Measurements from ENCODE around the gene POLR1B. TPM values are rescaled to one million over a fixed set of nuclear protein-coding genes. Genes with fewer than 3 reads are reported as not detected.
"Not testable (repeated sequence)": the region's sequence is repeated elsewhere in the genome, so short reads cannot be mapped to it uniquely, and the experiment has no call there.

POLR1B gene
- total RNA-seq, 2 donors from 2014 or later: 9.4 to 16.0 TPM

- ATAC-seq (no peak), DNase-seq (no peak)
- intact Hi-C loops (cut with DNase I): no loop called here
Observed at GRCh38 chr2:112534826-112535225, 7.4 kb upstream of the POLR1B start.

- intact Hi-C loops (cut with DNase I); ATAC-seq; DNase-seq: not testable (repeated sequence)
Observed at GRCh38 chr2:112536665-112537064, 5.6 kb upstream of the POLR1B start.

GRCh38 chr2:112539306-112539705, 3.0 kb upstream of the POLR1B start:
- DNase-seq: no peak
- no peak for ATAC-seq
- intact Hi-C loops (cut with DNase I): no loop called here

GRCh38 chr2:112540906-112541305, 1.4 kb upstream of the POLR1B start:
- intact Hi-C loops (cut with DNase I): loop anchor here (5.0 to 10.0 kb wide), 2 partner anchors 56 to 59 kb away; partner anchors contain the start of gene TTL (in 2 of the 2)

GRCh38 chr2:112541315-112542122, 746 bp upstream of the POLR1B start:
- ATAC-seq: peak; percentile 84 to 91

More at GRCh38 chr2:112540906-112541305, 1.4 kb upstream of the POLR1B start:
- ATAC-seq (no peak), DNase-seq (no peak)

GRCh38 chr2:112542984-112543661, 858 bp downstream of the POLR1B start:
- DNase-seq (no peak), ATAC-seq (no peak)
- intact Hi-C loops (cut with DNase I): loop anchor here (5.0 to 10.0 kb wide), 2 partner anchors 58 to 61 kb away; partner anchors contain the start of gene TTL (in 2 of the 2)

More at GRCh38 chr2:112541315-112542122, 746 bp upstream of the POLR1B start:
- peak; percentile 75 for DNase-seq
- intact Hi-C loops (cut with DNase I): loop anchor here (5.0 to 10.0 kb wide), 2 partner anchors 57 to 59 kb away; partner anchors contain the start of gene TTL (in 2 of the 2)

- ATAC-seq (peak; percentile 49 to 82), DNase-seq (no peak)
- intact Hi-C loops (cut with DNase I): loop anchor here in 1 of 2 donors (10.0 kb wide), 1 partner anchor 63 kb away; the partner anchor contains the start of gene TTL
Observed at GRCh38 chr2:112547333-112547732, 5.1 kb downstream of the POLR1B start.

GRCh38 chr2:112548980-112549379, 6.7 kb downstream of the POLR1B start:
- DNase-seq: no peak
- intact Hi-C loops (cut with DNase I): loop anchor here in 1 of 2 donors (10.0 kb wide), 1 partner anchor 64 kb away; the partner anchor contains the start of gene TTL

GRCh38 chr2:112566104-112566503, 23.8 kb downstream of the POLR1B start:
- no peak for ATAC-seq
- no peak for DNase-seq
- intact Hi-C loops (cut with DNase I): no loop called here

More at GRCh38 chr2:112548980-112549379, 6.7 kb downstream of the POLR1B start:
- no peak for ATAC-seq

- DNase-seq; ATAC-seq; intact Hi-C loops (cut with DNase I): not testable (repeated sequence)
Observed at GRCh38 chr2:112566508-112566907, 24.2 kb downstream of the POLR1B start.

- ATAC-seq (no peak), DNase-seq (no peak)
- intact Hi-C loops (cut with DNase I): no loop called here
Observed at GRCh38 chr2:112572005-112572404, 29.7 kb downstream of the POLR1B start.

GRCh38 chr2:112577756-112578155, 35.5 kb downstream of the POLR1B start:
- ATAC-seq (no peak), DNase-seq (no peak)
- intact Hi-C loops (cut with DNase I): no loop called here

GRCh38 chr2:112579241-112579640, 37.0 kb downstream of the POLR1B start:
- intact Hi-C loops (cut with DNase I): no loop called here
- ATAC-seq: no peak
- no peak for DNase-seq

- DNase-seq: no peak
- intact Hi-C loops (cut with DNase I): loop anchor here in 1 of 2 donors (2.0 kb wide), 1 partner anchor 99 kb away; no protein-coding TSS in a partner anchor
- no peak for ATAC-seq
Observed at GRCh38 chr2:112580084-112580483, 37.8 kb downstream of the POLR1B start.

- peak; percentile 1 to 8 for ATAC-seq
- no peak for DNase-seq
- intact Hi-C loops (cut with DNase I): no loop called here
Observed at GRCh38 chr2:112582314-112582746, 40.1 kb downstream of the POLR1B start.

GRCh38 chr2:112583497-112584133, 41.4 kb downstream of the POLR1B start:
- ATAC-seq: no peak
- no peak for DNase-seq
- intact Hi-C loops (cut with DNase I): no loop called here

- ATAC-seq (peak; percentile 92), DNase-seq (peak; percentile 97)
- intact Hi-C loops (cut with DNase I): no loop called here
Observed at GRCh38 chr2:112584134-112584890, 42.0 kb downstream of the POLR1B start, which contains the start of gene CHCHD5. CHCHD5 (plus strand) TSS chr2:112584609; CDS start chr2:112584648, 39 bp downstream.

GRCh38 chr2:112584891-112585250, 42.6 kb downstream of the POLR1B start:
- intact Hi-C loops (cut with DNase I): no loop called here
- ATAC-seq (no peak), DNase-seq (no peak)
